H9 (cell line): ENCODE results near the gene CNTFR. TPM values are rescaled to one million over a fixed set of nuclear protein-coding genes. Genes with fewer than 3 reads are reported as not detected.

Experiments
- DNase-seq: peaks from one replicate; pipeline ENCODE4 v3.0.0-alpha.2; 2017
- H2AFZ ChIP-seq: one replicate; pipeline ENCODE4 v1.6.1; 2013; ENCODE audit warnings: mild to moderate bottlenecking, low read length, control low read depth, moderate library complexity
- H2AK5ac ChIP-seq: 2 replicates; pipeline ENCODE4 v1.6.1; 2013; ENCODE audit warnings: low read length, control low read depth, mixed read lengths; ENCODE audit not compliant: insufficient read length
- H2BK120ac ChIP-seq: one replicate; pipeline ENCODE4 v1.6.1; 2013; ENCODE audit warnings: low read depth, mild to moderate bottlenecking, low read length, control low read depth, inconsistent platforms; ENCODE audit not compliant: poor library complexity, severe bottlenecking
- H2BK12ac ChIP-seq: 2 replicates; pipeline ENCODE4 v1.6.1; 2013; ENCODE audit warnings: low read length, control low read depth, mixed read lengths, low read depth; ENCODE audit not compliant: insufficient read length
- H2BK15ac ChIP-seq: 2 replicates; pipeline ENCODE4 v1.6.1; 2013; ENCODE audit warnings: low read depth, low read length, control low read depth
- H2BK20ac ChIP-seq: one replicate; pipeline ENCODE4 v1.6.1; 2013; ENCODE audit warnings: low read depth, mild to moderate bottlenecking, low read length, control low read depth, inconsistent platforms; ENCODE audit not compliant: poor library complexity, severe bottlenecking
- H2BK5ac ChIP-seq: 2 replicates; pipeline ENCODE4 v1.6.1; 2013; ENCODE audit warnings: low read length, control low read depth, mixed read lengths; ENCODE audit not compliant: insufficient read length
- H3K14ac ChIP-seq: 2 replicates; pipeline ENCODE4 v1.6.1; 2013; ENCODE audit warnings: low read length, control low read depth; ENCODE audit not compliant: insufficient read depth
- H3K18ac ChIP-seq: 2 replicates; pipeline ENCODE4 v1.6.1; 2013; ENCODE audit warnings: low read depth, mild to moderate bottlenecking, mixed read lengths, low read length, control low read depth; ENCODE audit not compliant: insufficient read length
- H3K23ac ChIP-seq: 2 replicates; pipeline ENCODE4 v1.6.1; 2013; ENCODE audit warnings: low read length, control low read depth, mixed read lengths, low read depth; ENCODE audit not compliant: insufficient read length
- H3K23me2 ChIP-seq: 2 replicates; pipeline ENCODE4 v1.6.1; 2013; ENCODE audit warnings: low read depth, mild to moderate bottlenecking, mixed read lengths, low read length, control low read depth; ENCODE audit not compliant: insufficient read length, poor library complexity, severe bottlenecking
- H3K27ac ChIP-seq: 2 replicates; pipeline ENCODE4 v1.5.1; 2013; ENCODE audit warnings: low read length, control low read depth, mixed read lengths, low read depth; ENCODE audit not compliant: insufficient read length
- H3K27me3 ChIP-seq: 2 replicates; pipeline ENCODE4 v1.6.1; 2013; ENCODE audit warnings: low read length, control low read depth, inconsistent platforms; ENCODE audit not compliant: insufficient read depth
- H3K4ac ChIP-seq: 2 replicates; pipeline ENCODE4 v1.6.1; 2013; ENCODE audit warnings: low read depth, mild to moderate bottlenecking, control low read depth, inconsistent platforms, low read length, moderate library complexity
- H3K4me1 ChIP-seq: 2 replicates; pipeline ENCODE4 v1.6.1; 2013; ENCODE audit warnings: low read length, control low read depth, inconsistent platforms; ENCODE audit not compliant: insufficient read depth
- H3K4me2 ChIP-seq: 2 replicates; pipeline ENCODE4 v1.6.1; 2013; ENCODE audit warnings: low read length, control low read depth, mixed read lengths; ENCODE audit not compliant: insufficient read length, insufficient read depth
- H3K56ac ChIP-seq: 2 replicates; pipeline ENCODE4 v1.6.1; 2013; ENCODE audit warnings: low read depth, mild to moderate bottlenecking, mixed read lengths, low read length, control low read depth; ENCODE audit not compliant: insufficient read length
- H3K79me1 ChIP-seq: 2 replicates; pipeline ENCODE4 v1.6.1; 2013; ENCODE audit warnings: low read depth, mild to moderate bottlenecking, moderate library complexity, low read length, control low read depth, inconsistent platforms; ENCODE audit not compliant: insufficient read depth, poor library complexity, severe bottlenecking
- H3K79me2 ChIP-seq: 2 replicates; pipeline ENCODE4 v1.6.1; 2013; ENCODE audit warnings: low read length, control low read depth, inconsistent platforms; ENCODE audit not compliant: insufficient read depth
- H3K9ac ChIP-seq: 2 replicates; pipeline ENCODE4 v1.6.1; 2013; ENCODE audit warnings: low read length, control low read depth, mixed read lengths; ENCODE audit not compliant: insufficient read length; ENCODE audit errors: extremely low read depth
- H3K9me3 ChIP-seq: one replicate; pipeline ENCODE4 v1.6.1; 2013; ENCODE audit warnings: low read depth, low read length, inconsistent platforms; ENCODE audit not compliant: control insufficient read depth
- H3T11ph ChIP-seq: one replicate; pipeline ENCODE4 v1.6.1; 2013; ENCODE audit warnings: mild to moderate bottlenecking, low read length, control low read depth, inconsistent platforms
- H4K20me1 ChIP-seq: one replicate; pipeline ENCODE4 v1.6.1; 2013; ENCODE audit not compliant: control insufficient read depth, insufficient read length, insufficient read depth
- H4K5ac ChIP-seq: 2 replicates; pipeline ENCODE4 v1.6.1; 2013; ENCODE audit warnings: low read depth, mild to moderate bottlenecking, mixed read lengths, low read length, control low read depth; ENCODE audit not compliant: insufficient read length
- H4K8ac ChIP-seq: replicated peaks from 2 replicates; pipeline ENCODE4 v1.6.1; 2013; ENCODE audit warnings: low read length, control low read depth, mixed read lengths, low read depth; ENCODE audit not compliant: insufficient read length
- H4K91ac ChIP-seq: 2 replicates; pipeline ENCODE4 v1.6.1; 2013; ENCODE audit warnings: low read depth, mild to moderate bottlenecking, moderate library complexity, mixed read lengths, low read length, control low read depth; ENCODE audit not compliant: insufficient read length
- H3K27ac Mint-ChIP-seq, 3 experiments: 2 replicates in 2 of 3; 3 replicates in 1 of 3; pipeline ENCODE4 v1.8.0; 2020 to 2021; ENCODE audit warnings: mixed read lengths in 3 of 3, mild to moderate bottlenecking in 1 of 3, moderate library complexity in 1 of 3
- H3K27me3 Mint-ChIP-seq: 2 replicates; pipeline ENCODE4 v1.8.0; 2021; ENCODE audit warnings: low read depth, mild to moderate bottlenecking, moderate library complexity, mixed read lengths
- H3K36me3 Mint-ChIP-seq, 3 experiments: 2 replicates in 2 of 3; 3 replicates in 1 of 3; pipeline ENCODE4 v1.8.0; 2020 to 2021; ENCODE audit warnings: low read depth in 3 of 3, mixed read lengths in 3 of 3; ENCODE audit not compliant: insufficient read depth in 1 of 3
- H3K4me1 Mint-ChIP-seq, 2 experiments: 2 replicates each; pipeline ENCODE4 v1.8.0; 2020; ENCODE audit warnings: mixed read lengths in 2 of 2
- H3K4me3 Mint-ChIP-seq, 2 experiments: 2 replicates in 1 of 2; 3 replicates in 1 of 2; pipeline ENCODE4 v1.8.0; 2020 to 2021; ENCODE audit warnings: mild to moderate bottlenecking in 2 of 2, mixed read lengths in 2 of 2, moderate library complexity in 1 of 2
- H3K9me3 Mint-ChIP-seq, 2 experiments: 2 replicates in 1 of 2; 3 replicates in 1 of 2; pipeline ENCODE4 v1.8.0; 2020; ENCODE audit warnings: mild to moderate bottlenecking in 2 of 2, mixed read lengths in 2 of 2, moderate library complexity in 1 of 2
- CTCF ChIP-seq: fragments of 200-600 bp; sonication (generic); conservative IDR thresholded peaks from 3 replicates; pipeline ENCODE4 v1.8.0; 2021; ENCODE audit warnings: antibody characterized with exemption, mild to moderate bottlenecking
- WGBS: extraction: QIAGEN DNeasy Blood & Tissue Kit; methylation state at CpG from one replicate; pipeline ENCODE4 v1.1.7; 2013; ENCODE audit warnings: missing lambda C conversion rate, low lambda C conversion rate, mixed read lengths; ENCODE audit not compliant: insufficient read length; ENCODE audit errors: extremely low coverage; 5-methylcytosine and 5-hydroxymethylcytosine counted together
- total RNA-seq: library from RNA; stranded (reverse); gene quantifications from 2 replicates; pipeline ENCODE4 v1.2.1, GENCODE V29; 2021

The CNTFR gene
- total RNA-seq, 1 experiment from 2014 or later, result 0.55 TPM

DNA sequence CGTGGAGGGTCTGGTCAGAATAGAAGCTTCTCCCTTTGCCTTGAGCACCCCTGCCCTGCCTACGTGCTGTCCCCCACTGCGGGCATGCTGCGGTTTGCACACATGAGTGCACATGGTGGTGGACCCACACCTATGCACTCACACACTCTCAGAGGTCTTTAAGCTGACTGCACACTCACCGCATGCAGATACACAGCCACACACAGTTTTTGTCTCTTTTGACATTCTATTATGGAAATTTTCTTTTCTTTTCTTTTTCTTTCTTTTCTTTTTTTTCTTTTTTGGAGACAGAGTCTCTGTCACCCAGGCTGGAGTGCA lies 39.9 kb upstream of the CNTFR start:
- H4K20me1 ChIP-seq, result no peaks in the 10 kb centered on the region
- H3K4me1 ChIP-seq, result no peaks in the 10 kb centered on the region
- no peak for DNase-seq
- no peak overlapping the region for H2BK20ac ChIP-seq
- no peak overlapping the region for H2BK12ac ChIP-seq
- H4K91ac ChIP-seq, result no peak overlapping the region
- H2BK15ac ChIP-seq, result no peak overlapping the region
- H3K27me3 ChIP-seq, result peaks cover 56% of the 10 kb centered on the region
- WGBS, result no CpG with 5 or more reads among the region's 5 CpGs
- no peak overlapping the region for H3K56ac ChIP-seq
- no peak overlapping the region for H3K18ac ChIP-seq
- no peak overlapping the region for H2AK5ac ChIP-seq
- H2BK5ac ChIP-seq, result no peak overlapping the region
- peaks cover 0 to 6% of the 10 kb centered on the region in 2 experiments; a peak in 3 of 5 replicates for H3K9me3 Mint-ChIP-seq
- H3K4me3 Mint-ChIP-seq, result peak overlapping the region; percentile 64 to 86
- H3K36me3 Mint-ChIP-seq, result peaks cover 0 to 1% (median 0%) of the 10 kb centered on the region in 3 experiments; a peak in 3 of 7 replicates
- peaks cover 83% of the 10 kb centered on the region for H3K27me3 Mint-ChIP-seq
- H3K14ac ChIP-seq, result no peak overlapping the region
- no peaks in the 10 kb centered on the region for H3K79me1 ChIP-seq
- H4K8ac ChIP-seq, result no peak overlapping the region
- no peak overlapping the region for H3K23ac ChIP-seq
- H3T11ph ChIP-seq, result no peak overlapping the region
- no peaks in the 10 kb centered on the region for H3K79me2 ChIP-seq
- TF ChIP-seq CTCF, result no peak
- no peak overlapping the region for H3K4ac ChIP-seq
- H3K9ac ChIP-seq, result no peak overlapping the region
- no peak overlapping the region for H3K27ac ChIP-seq
- peaks cover 13% of the 10 kb centered on the region for H3K23me2 ChIP-seq
- H3K27ac Mint-ChIP-seq, result no peak overlapping the region
- H3K9me3 ChIP-seq, result no peaks in the 10 kb centered on the region
- peak overlapping the region; percentile 58 for H3K4me2 ChIP-seq
- peaks cover 17 to 38% of the 10 kb centered on the region in 2 experiments for H3K4me1 Mint-ChIP-seq
- no peak overlapping the region for H2AFZ ChIP-seq
- no peak overlapping the region for H2BK120ac ChIP-seq
- H4K5ac ChIP-seq, result no peak overlapping the region
